Measurements from ENCODE around the gene GDF9.

GDF9 gene
- total RNA-seq, result 0.43 to 0.78 reads per million in 2 experiments

- peak; percentile 87 for DNase-seq (ENCODE audit: low read depth)
Measured at GRCh38 chr5:132866342-132867045, at the start of gene GDF9, which contains the start of gene UQCRQ. Gene GDF9 (minus strand): TSS chr5:132866469. CDS start chr5:132864533, 1,936 bp downstream. Gene UQCRQ (plus strand): TSS chr5:132866642. CDS start chr5:132866882, 240 bp downstream.

GRCh38 chr5:132915681-132916080 is 49.4 kb upstream of the GDF9 start:
- no peak for DNase-seq (ENCODE audit: low read depth)

GRCh38 chr5:132909702-132910101 is 43.4 kb upstream of the GDF9 start:
- DNase-seq (ENCODE audit: low read depth), result no peak

- DNase-seq (ENCODE audit: low read depth), result no peak
Measured at GRCh38 chr5:132907161-132907560, 40.9 kb upstream of the GDF9 start.

GRCh38 chr5:132905938-132906337 is 39.7 kb upstream of the GDF9 start:
- no peak for DNase-seq (ENCODE audit: low read depth)

- DNase-seq (ENCODE audit: low read depth), result no peak
Measured at GRCh38 chr5:132901730-132902129, 35.5 kb upstream of the GDF9 start.

GRCh38 chr5:132901036-132901435 is 34.8 kb upstream of the GDF9 start:
- no peak for DNase-seq (ENCODE audit: low read depth)

- DNase-seq (ENCODE audit: low read depth), result no peak
Measured at GRCh38 chr5:132898094-132898493, 31.8 kb upstream of the GDF9 start.

- DNase-seq (ENCODE audit: low read depth), result no peak
Measured at GRCh38 chr5:132896685-132897084, 30.4 kb upstream of the GDF9 start.

- no peak for DNase-seq (ENCODE audit: low read depth)
Measured at GRCh38 chr5:132895719-132896305, 29.5 kb upstream of the GDF9 start.

- no peak for DNase-seq (ENCODE audit: low read depth)
Measured at GRCh38 chr5:132890817-132891216, 24.5 kb upstream of the GDF9 start.

- no peak for DNase-seq (ENCODE audit: low read depth)
Measured at GRCh38 chr5:132889501-132889900, 23.2 kb upstream of the GDF9 start.

GRCh38 chr5:132887283-132887682 is 21.0 kb upstream of the GDF9 start:
- no peak for DNase-seq (ENCODE audit: low read depth)

- no peak for DNase-seq (ENCODE audit: low read depth)
Measured at GRCh38 chr5:132886064-132886823, 20.0 kb upstream of the GDF9 start.

GRCh38 chr5:132884548-132884947 is 18.3 kb upstream of the GDF9 start:
- DNase-seq (ENCODE audit: low read depth), result no peak

- no peak for DNase-seq (ENCODE audit: low read depth)
Measured at GRCh38 chr5:132883261-132883834, 17.1 kb upstream of the GDF9 start.

GRCh38 chr5:132877938-132878337 is 11.7 kb upstream of the GDF9 start:
- DNase-seq (ENCODE audit: low read depth), result no peak

GRCh38 chr5:132877466-132877865 is 11.2 kb upstream of the GDF9 start:
- DNase-seq (ENCODE audit: low read depth), result no peak

GRCh38 chr5:132876020-132876759 is 9.9 kb upstream of the GDF9 start:
- no peak for DNase-seq (ENCODE audit: low read depth)

- no peak for DNase-seq (ENCODE audit: low read depth)
Measured at GRCh38 chr5:132873930-132874271, 7.6 kb upstream of the GDF9 start.

- no peak for DNase-seq (ENCODE audit: low read depth)
Measured at GRCh38 chr5:132873119-132873929, 7.1 kb upstream of the GDF9 start, which contains the start of gene LEAP2. Gene LEAP2 (plus strand): TSS chr5:132873668. CDS start chr5:132873695, 27 bp downstream.
